SK-MEL-5 (cell line): ENCODE measurements around the gene ATF5. TPM values are rescaled to one million over a fixed set of nuclear protein-coding genes. Genes with fewer than 3 reads are reported as not detected.

Experiments used
- DNase-seq: peaks from one replicate; pipeline ENCODE4 v3.0.0-alpha.2; 2016; ENCODE audit warnings: low read depth, low spot score
- in situ Hi-C: cut with HindIII; loops from 2 replicates; pipeline ENCODE4 v1.10.0; 2016; ENCODE audit warnings: low sequenced_read_pairs, high pct_unique_total_duplicates, low pct_unique_long_range_greater_than_20kb
- total RNA-seq: library from RNA; depleted of rRNA; stranded (reverse); fragments of >200 nt; shearing (Covaris generic); gene quantifications from 2 replicates; pipeline ENCODE4 v1.2.3, GENCODE V29; 2014; rRNA removed

ATF5 gene
- total RNA-seq, 1 experiment from 2014 or later: 4.0 TPM

DNA sequence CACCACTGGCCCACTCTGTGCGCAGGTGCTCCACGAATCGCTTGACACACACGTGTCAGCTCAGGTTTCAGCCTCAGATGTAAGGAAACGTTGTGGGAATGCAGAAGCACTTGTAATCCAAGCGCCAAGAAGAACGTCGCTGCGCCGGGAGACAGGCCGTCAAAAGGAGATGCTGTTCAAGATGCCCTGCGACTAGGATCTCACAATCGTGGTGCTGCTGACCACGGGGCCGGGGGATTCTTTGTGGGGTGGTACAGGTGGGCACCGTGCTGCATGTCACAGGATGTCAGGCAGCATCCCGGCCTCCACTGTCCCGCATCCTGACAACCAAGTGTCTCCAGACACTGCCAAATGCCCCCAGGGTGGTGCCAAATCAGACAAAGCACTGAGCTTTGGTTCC is 48.9 kb downstream of the ATF5 start:
- no peak for DNase-seq
- in situ Hi-C loops: no loop called here

DNA sequence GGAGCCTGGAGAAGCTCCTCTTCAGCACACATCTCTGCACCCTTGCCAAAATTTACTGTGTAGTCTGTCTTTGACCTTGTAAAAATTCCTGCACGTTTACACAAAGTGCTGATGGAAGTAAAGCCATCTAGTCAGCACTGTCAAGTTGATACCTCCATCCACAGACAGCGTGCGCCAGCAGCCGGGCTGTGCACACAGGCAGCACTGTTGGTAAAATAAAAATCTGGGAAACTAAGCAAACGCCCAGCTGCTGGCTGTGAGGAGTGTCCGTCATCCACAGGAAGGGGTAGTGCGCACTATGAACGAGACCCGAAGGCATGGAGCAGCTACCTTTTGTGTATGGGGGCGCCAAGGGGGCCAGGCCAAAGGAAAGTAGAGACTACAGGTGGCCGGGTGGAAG is 49.3 kb downstream of the ATF5 start:
- in situ Hi-C loops: no loop called here
- no peak for DNase-seq

DNA sequence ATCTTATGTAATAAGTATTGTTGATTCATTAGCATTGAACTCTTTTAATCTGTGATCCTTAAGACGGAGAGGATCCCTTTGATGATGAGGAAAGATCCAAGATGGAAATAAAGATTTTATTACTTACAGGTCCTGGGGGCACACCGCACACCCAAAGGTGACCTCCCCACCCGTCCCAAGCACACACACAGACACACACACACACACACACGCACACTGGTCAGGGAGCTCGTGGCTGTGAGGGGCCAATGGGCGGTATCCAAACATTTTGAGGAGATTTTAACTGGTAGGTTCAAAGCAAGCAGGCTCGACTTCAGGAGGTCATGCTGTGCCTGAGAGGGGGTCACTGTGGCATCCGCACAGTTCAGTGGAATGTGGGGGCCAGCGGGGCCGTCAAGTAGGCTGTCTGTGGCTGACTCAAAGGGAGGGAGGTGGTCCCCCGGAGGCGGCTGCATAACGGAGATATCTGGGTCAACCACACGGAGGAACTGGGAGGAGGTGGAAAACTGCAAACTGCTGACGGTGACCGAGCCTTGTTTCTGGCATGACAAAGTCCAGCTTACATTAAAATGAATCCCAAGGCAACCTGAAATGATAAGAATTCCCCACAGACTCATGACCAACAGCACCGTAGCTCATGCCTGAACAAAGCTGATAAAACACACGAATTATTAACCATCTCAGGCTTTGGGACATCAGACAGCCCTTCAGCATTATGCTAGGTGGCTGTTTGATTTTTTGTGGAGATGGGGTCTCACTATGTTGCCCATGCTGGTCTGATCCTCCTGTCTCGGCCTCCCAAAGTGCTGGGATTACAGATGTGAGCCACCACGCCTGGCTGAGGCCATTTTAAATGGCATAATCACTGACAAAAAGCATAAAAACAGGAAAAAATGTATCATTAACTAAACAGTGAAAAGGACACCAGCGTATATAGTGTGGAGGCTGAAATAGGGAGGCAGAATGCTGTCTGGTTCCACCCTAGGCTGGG is 52.9 kb downstream of the ATF5 start:
- in situ Hi-C loops: no loop called here
- DNase-seq: no peak

Other genes starting within 250 kb of the ATF5 start
- 0.59 and 0.61 TPM in 2 replicates for gene ADM5, start 239.6 kb upstream of the ATF5 start, total RNA-seq
- gene CPT1C, start 238.1 kb upstream of the ATF5 start, total RNA-seq: 2.5 and 3.8 TPM in 2 replicates
- not detected in 2 replicates for gene TSKS, start 165.9 kb upstream of the ATF5 start, total RNA-seq
- gene AP2A1, start 162.2 kb upstream of the ATF5 start, total RNA-seq: 23.1 and 29.0 TPM in 2 replicates
- 29.2 and 31.0 TPM in 2 replicates for gene FUZ, start 115.9 kb upstream of the ATF5 start, total RNA-seq
- gene MED25, start 110.9 kb upstream of the ATF5 start, total RNA-seq: 7.8 and 8.2 TPM in 2 replicates
- 45.9 and 58.8 TPM in 2 replicates for gene PTOV1, start 78.0 kb upstream of the ATF5 start, total RNA-seq
- 33.8 and 35.9 TPM in 2 replicates for gene PNKP, start 61.6 kb upstream of the ATF5 start, total RNA-seq
- 6.2 and 6.4 TPM in 2 replicates for gene AKT1S1, start 51.9 kb upstream of the ATF5 start, total RNA-seq
- gene TBC1D17, start 51.5 kb upstream of the ATF5 start, total RNA-seq: 3.5 and 5.6 TPM in 2 replicates
- gene IL4I1, start 32.3 kb upstream of the ATF5 start, total RNA-seq: 0.13 TPM in 1 of 2 replicates, not detected in the other
- 39.6 and 39.9 TPM in 2 replicates for gene NUP62, start 299 bp downstream of the ATF5 start, total RNA-seq
- not detected in 2 replicates for gene SIGLEC11, start 32.0 kb downstream of the ATF5 start, total RNA-seq
- gene VRK3, start 96.2 kb downstream of the ATF5 start, total RNA-seq: 27.3 and 28.7 TPM in 2 replicates
- gene ZNF473, start 96.8 kb downstream of the ATF5 start, total RNA-seq: 11.1 and 14.5 TPM in 2 replicates
- gene IZUMO2, start 234.1 kb downstream of the ATF5 start, total RNA-seq: not detected in 2 replicates